PFSK-1 (cell line): ENCODE data around the gene CLIP4.

ENCODE experiments used
- FOXP2 ChIP-seq: optimal IDR thresholded peaks from 2 replicates; pipeline ENCODE3; 2011; ENCODE audit warnings: borderline replicate concordance, control low read depth, inconsistent platforms; ENCODE audit not compliant: insufficient read depth; ENCODE audit errors: extremely low read length, extremely low read depth
- POLR2AphosphoS5 ChIP-seq: IDR thresholded peaks from 2 replicates; pipeline ENCODE4 v1.6.1; 2012; ENCODE audit warnings: low read depth, mild to moderate bottlenecking, control low read depth, low read length, moderate library complexity
- SIN3A ChIP-seq: IDR thresholded peaks from 2 replicates; pipeline ENCODE4 v1.6.1; 2012; ENCODE audit warnings: mild to moderate bottlenecking, low read length, moderate library complexity, borderline replicate concordance; ENCODE audit not compliant: insufficient read depth
- TAF1 ChIP-seq: IDR thresholded peaks from 2 replicates; pipeline ENCODE4 v1.6.1; 2012; ENCODE audit warnings: low read length, control low read depth, borderline replicate concordance; ENCODE audit not compliant: insufficient read depth
- TF ChIP-seq, protein P1 (sequence below), 2 experiments: IDR thresholded peaks; 2 replicates each; pipeline versions ENCODE4 v1.6.1 to v1.8.0; 2011 to 2012; ENCODE audit warnings: low read depth in 2 of 2, low read length in 2 of 2, control low read depth in 1 of 2, inconsistent platforms in 1 of 2, mild to moderate bottlenecking in 1 of 2, moderate library complexity in 1 of 2; ENCODE audit not compliant: insufficient read depth in 1 of 2

CLIP4 gene

DNA sequence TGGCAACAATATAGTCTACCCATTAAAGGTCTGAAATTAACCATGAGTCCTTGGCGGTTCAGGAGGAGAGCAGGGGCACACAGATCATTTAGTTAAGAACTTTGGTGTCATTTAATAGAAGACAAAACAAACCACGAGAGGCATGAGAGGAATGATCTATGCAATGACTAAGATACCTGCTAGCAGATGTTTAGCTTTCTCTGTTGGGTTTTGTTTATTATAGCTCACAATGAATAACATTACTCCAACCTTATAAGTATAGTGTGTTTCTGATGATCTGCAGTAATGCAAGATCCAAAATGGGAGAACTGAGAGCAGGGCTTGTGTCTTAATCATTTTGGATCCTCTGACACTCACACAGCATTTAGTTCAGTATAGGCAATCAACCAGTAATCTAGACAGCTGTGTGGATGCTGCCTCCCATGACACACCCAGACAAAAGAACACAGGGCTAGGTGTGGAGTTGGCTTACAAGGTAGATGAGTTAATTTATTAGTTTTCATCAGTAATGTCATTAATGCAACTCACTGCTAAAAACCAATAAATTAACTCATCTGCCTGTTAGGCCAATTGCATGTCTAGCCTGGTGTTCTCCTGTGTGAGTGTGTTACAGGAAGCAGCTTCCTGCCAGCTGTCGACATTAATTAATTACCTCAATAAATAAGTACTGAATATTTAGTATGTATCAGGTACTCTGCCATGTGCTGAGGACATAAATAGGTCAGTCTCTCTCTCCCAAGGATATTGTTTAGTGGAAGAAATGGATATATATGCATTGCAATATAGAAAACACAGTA lies 92.3 kb downstream of the CLIP4 start:
- TF ChIP-seq TAF1, result no peak
- no peak for TF ChIP-seq POLR2AphosphoS5
- no peak for TF ChIP-seq FOXP2
- TF ChIP-seq, protein P1, sequence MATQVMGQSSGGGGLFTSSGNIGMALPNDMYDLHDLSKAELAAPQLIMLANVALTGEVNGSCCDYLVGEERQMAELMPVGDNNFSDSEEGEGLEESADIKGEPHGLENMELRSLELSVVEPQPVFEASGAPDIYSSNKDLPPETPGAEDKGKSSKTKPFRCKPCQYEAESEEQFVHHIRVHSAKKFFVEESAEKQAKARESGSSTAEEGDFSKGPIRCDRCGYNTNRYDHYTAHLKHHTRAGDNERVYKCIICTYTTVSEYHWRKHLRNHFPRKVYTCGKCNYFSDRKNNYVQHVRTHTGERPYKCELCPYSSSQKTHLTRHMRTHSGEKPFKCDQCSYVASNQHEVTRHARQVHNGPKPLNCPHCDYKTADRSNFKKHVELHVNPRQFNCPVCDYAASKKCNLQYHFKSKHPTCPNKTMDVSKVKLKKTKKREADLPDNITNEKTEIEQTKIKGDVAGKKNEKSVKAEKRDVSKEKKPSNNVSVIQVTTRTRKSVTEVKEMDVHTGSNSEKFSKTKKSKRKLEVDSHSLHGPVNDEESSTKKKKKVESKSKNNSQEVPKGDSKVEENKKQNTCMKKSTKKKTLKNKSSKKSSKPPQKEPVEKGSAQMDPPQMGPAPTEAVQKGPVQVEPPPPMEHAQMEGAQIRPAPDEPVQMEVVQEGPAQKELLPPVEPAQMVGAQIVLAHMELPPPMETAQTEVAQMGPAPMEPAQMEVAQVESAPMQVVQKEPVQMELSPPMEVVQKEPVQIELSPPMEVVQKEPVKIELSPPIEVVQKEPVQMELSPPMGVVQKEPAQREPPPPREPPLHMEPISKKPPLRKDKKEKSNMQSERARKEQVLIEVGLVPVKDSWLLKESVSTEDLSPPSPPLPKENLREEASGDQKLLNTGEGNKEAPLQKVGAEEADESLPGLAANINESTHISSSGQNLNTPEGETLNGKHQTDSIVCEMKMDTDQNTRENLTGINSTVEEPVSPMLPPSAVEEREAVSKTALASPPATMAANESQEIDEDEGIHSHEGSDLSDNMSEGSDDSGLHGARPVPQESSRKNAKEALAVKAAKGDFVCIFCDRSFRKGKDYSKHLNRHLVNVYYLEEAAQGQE (IDR thresholded peaks at IDR 0.05; ENCODE audit: insufficient read depth in 1 of 2, low read depth in 2 of 2, low read length in 2 of 2), result no peak
- no peak for TF ChIP-seq SIN3A

DNA sequence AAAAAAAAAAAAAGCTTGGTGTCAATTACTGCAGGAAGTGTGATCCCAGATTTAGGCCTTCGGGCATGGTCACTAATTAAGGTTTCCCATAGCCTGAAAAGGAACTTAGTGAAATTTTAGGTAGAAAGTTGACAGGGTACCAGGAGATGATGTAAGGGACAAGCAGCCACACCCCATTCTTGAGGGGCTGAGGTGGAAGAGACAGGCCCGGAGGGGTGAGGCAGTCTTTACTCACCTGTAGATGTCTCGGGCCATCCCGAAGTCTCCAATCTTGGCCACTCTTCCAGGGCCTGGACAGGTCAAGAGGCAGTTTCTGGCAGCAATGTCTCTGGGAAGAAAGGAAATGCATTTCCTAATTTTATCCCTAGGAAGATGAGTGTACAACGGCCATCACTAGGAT lies 94.3 kb downstream of the CLIP4 start:
- no peak for TF ChIP-seq POLR2AphosphoS5
- TF ChIP-seq, protein P1 (IDR thresholded peaks at IDR 0.05; ENCODE audit: insufficient read depth in 1 of 2, low read depth in 2 of 2, low read length in 2 of 2), result no peak
- TF ChIP-seq TAF1, result no peak
- TF ChIP-seq SIN3A, result no peak
- no peak for TF ChIP-seq FOXP2

DNA sequence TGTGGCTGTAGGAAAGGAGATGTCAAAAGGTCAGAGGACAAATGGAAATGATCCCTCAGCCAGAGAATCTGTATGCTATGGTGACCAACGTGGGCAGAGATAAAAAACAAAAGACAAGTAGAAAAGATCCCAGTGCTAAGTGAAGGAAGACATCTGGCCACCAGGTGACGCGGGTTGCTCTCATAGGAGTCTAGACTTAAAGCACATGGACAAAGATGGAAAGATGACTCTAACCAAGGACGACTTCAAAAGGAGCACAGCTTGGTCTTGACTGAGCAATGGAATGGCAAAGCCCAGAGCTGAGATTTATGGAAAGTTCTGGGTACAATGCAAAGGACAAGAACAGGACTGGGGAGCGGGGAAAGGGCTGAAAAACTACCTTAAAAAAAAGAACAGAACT lies 96.8 kb downstream of the CLIP4 start:
- no peak for TF ChIP-seq FOXP2
- TF ChIP-seq SIN3A, result no peak
- no peak for TF ChIP-seq POLR2AphosphoS5
- no peak for TF ChIP-seq TAF1
- TF ChIP-seq, protein P1 (IDR thresholded peaks at IDR 0.05; ENCODE audit: insufficient read depth in 1 of 2, low read depth in 2 of 2, low read length in 2 of 2), result no peak

DNA sequence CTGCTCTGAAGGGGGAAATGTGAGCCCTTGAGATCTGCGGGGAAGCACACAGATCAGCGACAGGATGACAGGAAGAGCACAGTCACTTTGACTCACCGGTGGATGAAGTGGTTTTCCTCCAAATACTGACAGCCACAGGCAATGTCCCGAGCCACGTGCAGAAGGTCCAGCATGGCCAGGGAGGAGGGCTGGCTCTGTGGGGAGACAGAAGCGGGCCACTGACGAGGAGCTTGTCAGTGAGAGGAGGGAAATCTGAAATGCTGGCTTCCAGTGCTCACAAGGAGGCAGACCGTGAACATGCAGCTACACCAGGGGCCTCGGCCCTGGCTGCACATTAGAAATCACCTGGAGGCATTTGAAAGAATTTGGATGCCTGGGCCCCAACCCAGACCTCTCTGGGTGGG lies 98.7 kb downstream of the CLIP4 start:
- TF ChIP-seq, protein P1 (IDR thresholded peaks at IDR 0.05; ENCODE audit: insufficient read depth in 1 of 2, low read depth in 2 of 2, low read length in 2 of 2), result no peak
- TF ChIP-seq SIN3A (no peak), POLR2AphosphoS5 (no peak), TAF1 (no peak), FOXP2 (no peak)
